GM23338 (cell line): Measurements from ENCODE around the gene CTDP1. TPM values are rescaled to one million over a fixed set of nuclear protein-coding genes. Genes with fewer than 3 reads are reported as not detected.

Experiments
- ATAC-seq: fragments of 200-7000 bp; cut with Tn5 transposase; 3 replicates; pipeline ENCODE4 v1.9.1; 2020
- DNase-seq: peaks from one replicate; pipeline ENCODE4 v3.0.0-alpha.2; 2015; ENCODE audit warnings: low spot score
- H2AFZ ChIP-seq: fragments of 200-600 bp; sonication (generic); 2 replicates; pipeline ENCODE4 v1.8.0; 2016; ENCODE audit warnings: antibody characterized with exemption, mild to moderate bottlenecking, moderate library complexity
- H3F3A ChIP-seq: fragments of 200-600 bp; sonication (generic); replicated peaks from 2 replicates; pipeline ENCODE4 v1.8.0; 2017; ENCODE audit warnings: antibody characterized with exemption, mixed run types, low read depth
- H3K27ac ChIP-seq: fragments of 200-600 bp; sonication (generic); 2 replicates; pipeline ENCODE4 v1.6.1; 2016; ENCODE audit warnings: low read depth
- H3K27me3 ChIP-seq: fragments of 200-600 bp; sonication (generic); 2 replicates; pipeline ENCODE4 v1.8.0; 2016; ENCODE audit warnings: mild to moderate bottlenecking, mixed run types, moderate library complexity; ENCODE audit not compliant: insufficient read depth
- H3K36me3 ChIP-seq: fragments of 200-600 bp; sonication (generic); 2 replicates; pipeline ENCODE4 v1.8.0; 2016; ENCODE audit warnings: mild to moderate bottlenecking; ENCODE audit not compliant: insufficient read depth
- H3K4me1 ChIP-seq: fragments of 200-600 bp; sonication (generic); 2 replicates; pipeline ENCODE4 v1.8.0; 2016; ENCODE audit warnings: mild to moderate bottlenecking, moderate library complexity; ENCODE audit not compliant: insufficient read depth
- H3K4me2 ChIP-seq: fragments of 200-600 bp; sonication (generic); 2 replicates; pipeline ENCODE4 v1.7.1; 2017; ENCODE audit warnings: mixed run types
- H3K4me3 ChIP-seq: fragments of 200-600 bp; sonication (generic); 2 replicates; pipeline ENCODE4 v1.6.1; 2016; ENCODE audit warnings: mixed run types
- H3K79me2 ChIP-seq: fragments of 200-600 bp; sonication (generic); replicated peaks from 2 replicates; pipeline ENCODE4 v1.8.0; 2017; ENCODE audit warnings: mild to moderate bottlenecking; ENCODE audit not compliant: insufficient read depth
- H3K9me2 ChIP-seq: fragments of 200-600 bp; sonication (generic); 2 replicates; pipeline ENCODE4 v1.8.0; 2017; ENCODE audit not compliant: insufficient read depth
- H4K20me1 ChIP-seq: fragments of 200-600 bp; sonication (generic); replicated peaks from 2 replicates; pipeline ENCODE4 v1.8.0; 2017; ENCODE audit warnings: mild to moderate bottlenecking; ENCODE audit not compliant: insufficient read depth
- H3K27ac Mint-ChIP-seq: 2 replicates; pipeline ENCODE4 v1.8.0; 2020; ENCODE audit warnings: inconsistent platforms, mild to moderate bottlenecking, moderate library complexity, mixed read lengths
- H3K27me3 Mint-ChIP-seq: 3 replicates; pipeline ENCODE4 v1.8.0; 2022; ENCODE audit warnings: low read depth, mild to moderate bottlenecking, moderate library complexity, mixed read lengths, inconsistent platforms; ENCODE audit not compliant: insufficient read depth, poor library complexity
- H3K36me3 Mint-ChIP-seq: 3 replicates; pipeline ENCODE4 v1.8.0; 2021; ENCODE audit warnings: low read depth, mild to moderate bottlenecking, inconsistent platforms, moderate library complexity, mixed read lengths
- H3K4me1 Mint-ChIP-seq: 3 replicates; pipeline ENCODE4 v1.8.0; 2020; ENCODE audit warnings: mild to moderate bottlenecking, inconsistent platforms, mixed read lengths
- H3K4me3 Mint-ChIP-seq: 3 replicates; pipeline ENCODE4 v1.8.0; 2021; ENCODE audit warnings: moderate library complexity, mild to moderate bottlenecking, inconsistent platforms, mixed read lengths
- H3K9me3 Mint-ChIP-seq: 3 replicates; pipeline ENCODE4 v1.8.0; 2020; ENCODE audit warnings: moderate library complexity, mild to moderate bottlenecking, inconsistent platforms, mixed read lengths
- ETS1 ChIP-seq: IDR thresholded peaks from 2 replicates; pipeline ENCODE4 v1.6.1; 2016; ENCODE audit warnings: antibody characterized with exemption
- EZH2 ChIP-seq: fragments of 200-600 bp; sonication (generic); IDR thresholded peaks from one replicate; pipeline ENCODE4 v1.8.0; 2017; ENCODE audit warnings: antibody characterized with exemption, mild to moderate bottlenecking, low read depth; ENCODE audit not compliant: unreplicated experiment
- EZH2phosphoT487 ChIP-seq: fragments of 200-600 bp; sonication (generic); IDR thresholded peaks from one replicate; pipeline ENCODE4 v1.8.1; 2018; ENCODE audit warnings: antibody characterized with exemption; ENCODE audit not compliant: unreplicated experiment
- JUNB ChIP-seq: IDR thresholded peaks from one replicate; pipeline ENCODE4 v1.6.1; 2016; ENCODE audit warnings: antibody characterized with exemption; ENCODE audit not compliant: unreplicated experiment
- POLR2AphosphoS5 ChIP-seq: IDR thresholded peaks from 2 replicates; pipeline ENCODE4 v1.6.1; 2016; ENCODE audit warnings: antibody characterized with exemption, low read depth
- STAT1 ChIP-seq: IDR thresholded peaks from one replicate; pipeline ENCODE4 v1.6.1; 2016; ENCODE audit warnings: antibody characterized with exemption; ENCODE audit not compliant: unreplicated experiment
- ZNF114 ChIP-seq: fragments of 250-450 bp; sonication (Bioruptor Pico); IDR thresholded peaks from 2 replicates; pipeline ENCODE4 v1.5.0; 2020; ENCODE audit warnings: mild to moderate bottlenecking, moderate library complexity
- ZNF331 ChIP-seq: fragments of 250-450 bp; sonication (Bioruptor Pico); IDR thresholded peaks from 2 replicates; pipeline ENCODE4 v1.5.0; 2020; ENCODE audit warnings: low read depth, mild to moderate bottlenecking, moderate library complexity
- polyA plus RNA-seq: library from polyadenylated mRNA; unstranded; fragments of >200 nt; fragmentation: Nextera tagmentation; extraction: Ambion mirVana; gene quantifications from 2 replicates; pipeline ENCODE4 v1.2.1, GENCODE V29; 2016
- total RNA-seq: library from RNA; depleted of rRNA; stranded (reverse); fragments of >200 nt; shearing (Covaris generic); gene quantifications from 2 replicates; pipeline ENCODE4 v1.2.3, GENCODE V29; 2014
- TF ChIP-seq, protein P1 (sequence below): IDR thresholded peaks from one replicate; pipeline ENCODE4 v1.6.1; 2018; ENCODE audit warnings: antibody characterized with exemption; ENCODE audit not compliant: unreplicated experiment
- TF ChIP-seq, protein P2 (sequence below), 2 experiments: fragments of 200-600 bp in 1 of 2; sonication (generic) in 1 of 2; conservative IDR thresholded peaks; 2 replicates each; pipeline versions ENCODE4 v1.5.1 to v1.6.1; 2016 to 2017; ENCODE audit warnings: antibody characterized with exemption in 2 of 2, low read depth in 2 of 2, mild to moderate bottlenecking in 2 of 2, moderate library complexity in 1 of 2

CTDP1 gene
- total and polyA plus RNA-seq, 2 experiments from 2014 or later = 9.4 to 51.6 TPM

GRCh38 chr18:79764131-79764530 is 84.5 kb downstream of the CTDP1 start (continued):
- no peak for TF ChIP-seq ETS1
- TF ChIP-seq POLR2AphosphoS5 = no peak
- no peak for TF ChIP-seq EZH2
- TF ChIP-seq EZH2phosphoT487 = no peak
- TF ChIP-seq, protein P1, sequence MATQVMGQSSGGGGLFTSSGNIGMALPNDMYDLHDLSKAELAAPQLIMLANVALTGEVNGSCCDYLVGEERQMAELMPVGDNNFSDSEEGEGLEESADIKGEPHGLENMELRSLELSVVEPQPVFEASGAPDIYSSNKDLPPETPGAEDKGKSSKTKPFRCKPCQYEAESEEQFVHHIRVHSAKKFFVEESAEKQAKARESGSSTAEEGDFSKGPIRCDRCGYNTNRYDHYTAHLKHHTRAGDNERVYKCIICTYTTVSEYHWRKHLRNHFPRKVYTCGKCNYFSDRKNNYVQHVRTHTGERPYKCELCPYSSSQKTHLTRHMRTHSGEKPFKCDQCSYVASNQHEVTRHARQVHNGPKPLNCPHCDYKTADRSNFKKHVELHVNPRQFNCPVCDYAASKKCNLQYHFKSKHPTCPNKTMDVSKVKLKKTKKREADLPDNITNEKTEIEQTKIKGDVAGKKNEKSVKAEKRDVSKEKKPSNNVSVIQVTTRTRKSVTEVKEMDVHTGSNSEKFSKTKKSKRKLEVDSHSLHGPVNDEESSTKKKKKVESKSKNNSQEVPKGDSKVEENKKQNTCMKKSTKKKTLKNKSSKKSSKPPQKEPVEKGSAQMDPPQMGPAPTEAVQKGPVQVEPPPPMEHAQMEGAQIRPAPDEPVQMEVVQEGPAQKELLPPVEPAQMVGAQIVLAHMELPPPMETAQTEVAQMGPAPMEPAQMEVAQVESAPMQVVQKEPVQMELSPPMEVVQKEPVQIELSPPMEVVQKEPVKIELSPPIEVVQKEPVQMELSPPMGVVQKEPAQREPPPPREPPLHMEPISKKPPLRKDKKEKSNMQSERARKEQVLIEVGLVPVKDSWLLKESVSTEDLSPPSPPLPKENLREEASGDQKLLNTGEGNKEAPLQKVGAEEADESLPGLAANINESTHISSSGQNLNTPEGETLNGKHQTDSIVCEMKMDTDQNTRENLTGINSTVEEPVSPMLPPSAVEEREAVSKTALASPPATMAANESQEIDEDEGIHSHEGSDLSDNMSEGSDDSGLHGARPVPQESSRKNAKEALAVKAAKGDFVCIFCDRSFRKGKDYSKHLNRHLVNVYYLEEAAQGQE = no peak

DNA sequence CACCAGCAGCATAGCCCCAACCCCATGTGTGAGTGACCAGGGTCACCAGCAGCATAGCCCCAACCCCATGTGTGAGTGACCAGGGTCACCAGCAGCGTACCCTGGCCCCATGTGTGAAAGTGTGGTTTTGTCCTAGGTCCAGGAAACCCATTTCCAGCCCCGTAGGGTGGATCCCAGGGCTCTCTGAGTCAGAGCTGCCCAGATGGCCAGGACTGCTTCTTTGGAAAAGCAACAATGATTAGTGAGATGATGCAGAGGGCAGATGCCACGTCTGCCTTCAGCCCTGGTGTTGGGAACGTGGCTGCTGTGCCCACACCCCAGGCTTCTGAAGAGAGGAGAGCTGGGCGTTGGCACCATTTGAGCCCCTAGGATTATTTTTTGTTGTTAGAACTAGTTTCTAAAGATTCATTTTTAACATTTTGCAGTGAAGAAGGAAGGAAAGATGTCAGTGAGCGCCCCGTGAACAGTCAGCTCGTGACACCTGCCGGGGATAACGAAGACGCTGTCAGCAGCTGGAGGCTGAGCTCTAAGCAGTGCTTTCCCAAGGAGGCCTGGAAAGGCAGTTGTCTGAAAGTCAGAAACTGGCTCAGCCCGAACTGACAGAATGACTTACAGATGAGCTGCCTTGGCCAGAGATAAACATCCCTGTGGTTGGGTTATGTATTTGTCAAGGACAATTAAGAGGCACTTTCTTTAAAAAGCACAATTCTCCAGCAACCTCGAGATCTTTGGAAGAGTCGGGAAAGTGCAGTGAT is 86.1 kb downstream of the CTDP1 start:
- H3K9me2 ChIP-seq = no peaks in the 10 kb centered on the region
- DNase-seq = no peak
- ATAC-seq = no peak
- TF ChIP-seq, protein P1 = no peak
- TF ChIP-seq JUNB (no peak), ETS1 (no peak), EZH2 (no peak), ZNF331 (CRISPR knock-in tag) (no peak), ZNF114 (no peak), EZH2phosphoT487 (no peak), STAT1 (no peak)
- TF ChIP-seq, protein P2, sequence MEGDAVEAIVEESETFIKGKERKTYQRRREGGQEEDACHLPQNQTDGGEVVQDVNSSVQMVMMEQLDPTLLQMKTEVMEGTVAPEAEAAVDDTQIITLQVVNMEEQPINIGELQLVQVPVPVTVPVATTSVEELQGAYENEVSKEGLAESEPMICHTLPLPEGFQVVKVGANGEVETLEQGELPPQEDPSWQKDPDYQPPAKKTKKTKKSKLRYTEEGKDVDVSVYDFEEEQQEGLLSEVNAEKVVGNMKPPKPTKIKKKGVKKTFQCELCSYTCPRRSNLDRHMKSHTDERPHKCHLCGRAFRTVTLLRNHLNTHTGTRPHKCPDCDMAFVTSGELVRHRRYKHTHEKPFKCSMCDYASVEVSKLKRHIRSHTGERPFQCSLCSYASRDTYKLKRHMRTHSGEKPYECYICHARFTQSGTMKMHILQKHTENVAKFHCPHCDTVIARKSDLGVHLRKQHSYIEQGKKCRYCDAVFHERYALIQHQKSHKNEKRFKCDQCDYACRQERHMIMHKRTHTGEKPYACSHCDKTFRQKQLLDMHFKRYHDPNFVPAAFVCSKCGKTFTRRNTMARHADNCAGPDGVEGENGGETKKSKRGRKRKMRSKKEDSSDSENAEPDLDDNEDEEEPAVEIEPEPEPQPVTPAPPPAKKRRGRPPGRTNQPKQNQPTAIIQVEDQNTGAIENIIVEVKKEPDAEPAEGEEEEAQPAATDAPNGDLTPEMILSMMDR (conservative IDR thresholded peaks at IDR 0.05; ENCODE audit: low read depth in 2 of 2) = no peak

More for the DNA sequence above, 86.1 kb downstream of the CTDP1 start:
- Mint-ChIP-seq H3K4me1 (no peaks in the 10 kb centered on the region; the same call in 2 of the 3 replicates), H3K27me3 (peaks cover 3% of the 10 kb centered on the region), H3K36me3 (peaks cover 12% of the 10 kb centered on the region), H3K9me3 (peaks cover 47% of the 10 kb centered on the region), H3K27ac (no peak overlapping the region), H3K4me3 (no peak overlapping the region)
- Histone ChIP-seq H4K20me1 (no peaks in the 10 kb centered on the region), H2AFZ (no peak overlapping the region), H3K4me3 (no peak overlapping the region), H3K27ac (no peak overlapping the region), H3K27me3 (no peaks in the 10 kb centered on the region), H3K4me1 (no peaks in the 10 kb centered on the region), H3F3A (no peaks in the 10 kb centered on the region), H3K4me2 (no peak overlapping the region), H3K79me2 (no peaks in the 10 kb centered on the region), H3K36me3 (no peaks in the 10 kb centered on the region)
